Erythroblast (primary cell): Measurements from ENCODE around the gene GALE.

Experiments
- GATA1 ChIP-seq: IDR thresholded peaks from 2 replicates; pipeline ENCODE4 v1.6.1; 2011; ENCODE audit warnings: low read depth, mild to moderate bottlenecking, control low read depth, low read length, moderate library complexity
- POLR2A ChIP-seq: IDR thresholded peaks from 2 replicates; pipeline ENCODE4 v1.6.1; 2011; ENCODE audit warnings: mild to moderate bottlenecking, low read length

DNA sequence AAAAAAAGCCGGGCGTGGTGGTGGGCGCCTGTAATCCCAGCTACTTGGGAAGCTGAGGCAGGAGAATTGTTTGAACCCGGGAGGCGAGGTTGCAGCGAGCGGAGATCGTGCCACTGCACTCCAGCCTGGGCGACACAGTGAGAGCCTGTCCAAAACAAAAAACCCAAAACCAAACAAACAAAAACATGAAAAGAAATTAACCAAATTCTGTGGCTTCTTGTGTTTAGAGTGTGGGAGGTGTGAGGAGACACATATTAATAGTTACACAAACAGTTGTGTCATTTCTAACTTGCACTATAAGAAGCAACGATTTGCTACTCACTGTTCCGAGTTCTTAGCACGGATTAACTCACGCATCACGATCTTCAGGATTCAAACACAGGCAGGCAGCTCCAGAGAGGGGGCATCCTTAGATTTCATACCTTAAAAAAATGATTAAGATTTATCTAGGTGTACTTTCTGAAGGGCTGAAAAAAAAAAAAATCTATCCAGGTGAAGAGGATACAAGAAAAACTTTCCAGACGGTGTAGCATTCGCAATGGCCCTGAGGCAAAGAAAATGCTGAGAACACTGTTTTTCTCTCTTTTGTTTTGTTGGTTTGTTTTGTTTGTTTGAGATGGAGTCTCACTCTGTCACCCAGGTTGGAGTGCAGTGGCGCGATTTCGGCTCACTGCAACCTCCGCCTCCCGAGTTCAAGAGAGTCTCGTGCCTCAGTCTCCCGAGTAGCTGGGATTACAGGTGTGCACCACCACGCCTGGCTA is 25.4 kb upstream of the GALE start:
- TF ChIP-seq POLR2A = no peak
- no peak for TF ChIP-seq GATA1
